HCT116 (cell line): ENCODE measurements around the gene MUC22. TPM values are rescaled to one million over a fixed set of nuclear protein-coding genes. Genes with fewer than 3 reads are reported as not detected.

Source experiments
- ATAC-seq: fragments of 200-7000 bp; cut with Tn5 transposase; 2 replicates; pipeline ENCODE4 v1.9.1; 2020; ENCODE audit warnings: mild to moderate bottlenecking, moderate library complexity
- BruUV-seq: library from RNA; stranded (reverse); fragments of 400-500 nt; replicated peaks from 2 replicates; lab custom pipeline; 2021; lab: Mats Ljungman, UMichigan
- CTCF ChIA-PET: fragments of 300-600 bp; sonication (Branson Sonifier 250); formaldehyde crosslinking; loops from one replicate; lab custom pipeline; 2021; ENCODE audit warnings: antibody characterized with exemption; lab: Charles Lee
- POLR2A ChIA-PET: fragments of 300-600, 350-600 bp; sonication (Branson Sonifier 250); formaldehyde crosslinking; loops from one replicate; lab custom pipeline; 2021; ENCODE audit warnings: antibody characterized with exemption; lab: Charles Lee
- RAD21 ChIA-PET, 2 experiments: fragments of 300-600 bp; sonication (Branson Sonifier 250); formaldehyde crosslinking; loops; one replicate each; lab custom pipeline; 2023; ENCODE audit warnings: low total read pairs in 2 of 2; ENCODE audit not compliant: uncharacterized antibody in 2 of 2, unreplicated experiment in 2 of 2, low non-redundant PET in 1 of 2; lab: Charles Lee
- DNase-seq: peaks from one replicate; pipeline ENCODE4 v3.0.0-alpha.2; 2010; ENCODE audit warnings: low read depth, low spot score
- H2AFZ ChIP-seq: fragments of 200-600 bp; shearing (Covaris generic), sonication (generic); 2 replicates; pipeline ENCODE4 v1.6.1; 2017; ENCODE audit warnings: low read depth, mixed run types, mixed read lengths, antibody characterized with exemption, low read length; ENCODE audit not compliant: poor library complexity, severe bottlenecking
- H3K27ac ChIP-seq: 2 replicates; pipeline ENCODE4 v1.5.1; 2012; ENCODE audit warnings: low read depth, low read length
- H3K27me3 ChIP-seq: fragments of 200-600 bp; sonication (generic); 2 replicates; pipeline ENCODE4 v1.6.1; 2016; ENCODE audit warnings: mixed run types, low read length, mixed read lengths; ENCODE audit not compliant: insufficient read depth
- H3K36me3 ChIP-seq, 2 experiments: fragments of 200-500 bp in 1 of 2; fragments of 200-600 bp in 1 of 2; sonication (Bioruptor generic) in 1 of 2; sonication (generic) in 1 of 2; 2 replicates each; pipeline versions ENCODE4 v1.5.1 to v1.6.1; 2014 to 2016; ENCODE audit warnings: low read length in 2 of 2, inconsistent platforms in 1 of 2, mixed read lengths in 1 of 2, mixed run types in 1 of 2; ENCODE audit not compliant: insufficient read depth in 2 of 2, control insufficient read depth in 1 of 2
- H3K4me1 ChIP-seq, 2 experiments: fragments of 200-600 bp in 1 of 2; sonication (generic) in 1 of 2; 2 replicates each; pipeline versions ENCODE4 v1.5.1 to v1.6.1; 2012 to 2017; ENCODE audit warnings: low read length in 2 of 2, inconsistent platforms in 1 of 2, mild to moderate bottlenecking in 1 of 2, mixed read lengths in 1 of 2, mixed run types in 1 of 2, moderate library complexity in 1 of 2; ENCODE audit not compliant: insufficient read depth in 2 of 2, control insufficient read depth in 1 of 2
- H3K4me2 ChIP-seq: fragments of 200-600 bp; sonication (generic); 2 replicates; pipeline ENCODE4 v1.6.1; 2017; ENCODE audit warnings: mixed run types, low read length, mixed read lengths
- H3K4me3 ChIP-seq, 2 experiments: fragments of 200-600 bp in 1 of 2; sonication (generic) in 1 of 2; replicated peaks in 1 of 2; 2 replicates each; pipeline ENCODE4 v1.5.1; 2011 to 2016; ENCODE audit warnings: low read length in 2 of 2, control low read depth in 1 of 2, low read depth in 1 of 2, mild to moderate bottlenecking in 1 of 2, mixed read lengths in 1 of 2, mixed run types in 1 of 2
- H3K79me2 ChIP-seq: fragments of 200-600 bp; sonication (generic); 2 replicates; pipeline ENCODE4 v1.6.1; 2017; ENCODE audit warnings: mild to moderate bottlenecking, mixed run types, low read length, moderate library complexity, mixed read lengths; ENCODE audit not compliant: insufficient read depth
- H3K9ac ChIP-seq: fragments of 200-600 bp; sonication (generic); 2 replicates; pipeline ENCODE4 v1.6.1; 2016; ENCODE audit warnings: low read length, mixed read lengths
- H3K9me2 ChIP-seq: fragments of 200-600 bp; sonication (generic), shearing (Covaris generic); 2 replicates; pipeline ENCODE4 v1.6.1; 2017; ENCODE audit warnings: mixed run types, mild to moderate bottlenecking, moderate library complexity; ENCODE audit not compliant: insufficient read depth
- H3K9me3 ChIP-seq, 2 experiments: fragments of 200-500 bp in 1 of 2; fragments of 200-600 bp in 1 of 2; sonication (Bioruptor generic) in 1 of 2; sonication (generic) in 1 of 2; 2 replicates each; pipeline ENCODE4 v1.6.1; 2014 to 2017; ENCODE audit warnings: low read length in 2 of 2, mixed read lengths in 2 of 2, inconsistent platforms in 1 of 2, low read depth in 1 of 2, mild to moderate bottlenecking in 1 of 2, mixed run types in 1 of 2, moderate library complexity in 1 of 2; ENCODE audit not compliant: control insufficient read depth in 1 of 2, insufficient read depth in 1 of 2
- H4K20me1 ChIP-seq: fragments of 200-600 bp; sonication (generic), shearing (Covaris generic); 2 replicates; pipeline ENCODE4 v1.6.1; 2017; ENCODE audit warnings: mixed run types, mild to moderate bottlenecking, moderate library complexity; ENCODE audit not compliant: insufficient read depth
- CTCF ChIP-seq, 3 experiments: fragments of 200-600 bp in 1 of 3; sonication (generic) in 1 of 3; IDR thresholded peaks in 2 of 3; conservative IDR thresholded peaks in 1 of 3; 2 replicates each; pipeline ENCODE4 v1.5.1; 2012 to 2017; ENCODE audit warnings: low read depth in 2 of 3, low read length in 2 of 3, antibody characterized with exemption in 1 of 3, borderline replicate concordance in 1 of 3, control low read depth in 1 of 3, mild to moderate bottlenecking in 1 of 3, mixed read lengths in 1 of 3, mixed run types in 1 of 3, moderate library complexity in 1 of 3; ENCODE audit not compliant: insufficient read depth in 1 of 3
- RAD21 ChIP-seq: IDR thresholded peaks from 2 replicates; pipeline ENCODE4 v1.6.1; 2012; ENCODE audit warnings: low read depth, mild to moderate bottlenecking
- REST ChIP-seq: IDR thresholded peaks from 2 replicates; pipeline ENCODE4 v1.6.1; 2012; ENCODE audit warnings: low read depth
- intact Hi-C: fragments of 100-400 bp; cut with micrococcal nuclease; formaldehyde crosslinking; loops from 2 replicates; pipeline ENCODE4 v1.10.0; 2022
- total RNA-seq: library from RNA; stranded (reverse); gene quantifications from one replicate; pipeline ENCODE4 v1.2.1, GENCODE V29; 2021; ENCODE audit not compliant: unreplicated experiment

Gene MUC22
- total RNA-seq, 1 experiment from 2014 or later: not detected

- Histone ChIP-seq H3K9me2 (no peaks in the 10 kb centered on the region), H3K9me3 (no peaks in the 10 kb centered on the region), H3K9ac (no peak overlapping the region), H4K20me1 (no peaks in the 10 kb centered on the region), H3K4me2 (no peak overlapping the region), H2AFZ (no peak overlapping the region), H3K27me3 (no peaks in the 10 kb centered on the region), H3K79me2 (no peaks in the 10 kb centered on the region), H3K4me3 (no peak overlapping the region), H3K36me3 (no peaks in the 10 kb centered on the region), H3K4me1 (no peaks in the 10 kb centered on the region), H3K27ac (no peak overlapping the region)
- RAD21 ChIA-PET: no interaction called here
- BruUV-seq: no TSS peak
- no peak for ATAC-seq
- CTCF ChIA-PET: no interaction called here
- intact Hi-C loops: no loop called here
- DNase-seq: no peak
- POLR2A ChIA-PET: no interaction called here
- TF ChIP-seq REST (no peak), RAD21 (no peak), CTCF (IDR thresholded peaks at IDR 0.05 in 2 of 3, conservative IDR thresholded peaks at IDR 0.05 in 1 of 3; ENCODE audit: borderline replicate concordance in 1 of 3, insufficient read depth in 1 of 3, low read depth in 2 of 3, low read length in 2 of 3) (no peak)
These were observed 13.0 kb upstream of the MUC22 start for GRCh38 chr6:30997301-30997700.
